NCI-H2029 treated with DMSO at 0.1 percent for 48 hours (cell line): ENCODE results near the gene RASAL1.

Source experiments
- DNase-seq: peaks from one replicate; lab custom pipeline; 2025; lab: John Stamatoyannopoulos, UW

RASAL1 gene

GRCh38 chr12:113115455-113116126 lies 20.0 kb downstream of the RASAL1 start:
- no peak for DNase-seq

- no peak for DNase-seq
Measured at GRCh38 chr12:113114447-113115178, 20.9 kb downstream of the RASAL1 start.

GRCh38 chr12:113113397-113113796 lies 22.2 kb downstream of the RASAL1 start:
- DNase-seq, result no peak

GRCh38 chr12:113112043-113112899 lies 23.3 kb downstream of the RASAL1 start:
- no peak for DNase-seq

- no peak for DNase-seq
Measured at GRCh38 chr12:113111247-113111646, 24.3 kb downstream of the RASAL1 start.

GRCh38 chr12:113109872-113110599 lies 25.5 kb downstream of the RASAL1 start:
- no peak for DNase-seq

GRCh38 chr12:113109360-113109759 lies 26.2 kb downstream of the RASAL1 start:
- no peak for DNase-seq

- DNase-seq, result no peak
Measured at GRCh38 chr12:113108308-113108707, 27.3 kb downstream of the RASAL1 start.

- DNase-seq, result no peak
Measured at GRCh38 chr12:113106361-113106760, 29.2 kb downstream of the RASAL1 start.

- DNase-seq, result no peak
Measured at GRCh38 chr12:113105606-113106271, 29.8 kb downstream of the RASAL1 start.

GRCh38 chr12:113104953-113105510 lies 30.5 kb downstream of the RASAL1 start:
- no peak for DNase-seq

- no peak for DNase-seq
Measured at GRCh38 chr12:113103756-113104450, 31.7 kb downstream of the RASAL1 start.

- DNase-seq, result no peak
Measured at GRCh38 chr12:113102811-113103210, 32.8 kb downstream of the RASAL1 start.

- no peak for DNase-seq
Measured at GRCh38 chr12:113101751-113102150, 33.8 kb downstream of the RASAL1 start.

GRCh38 chr12:113099764-113100163 lies 35.8 kb downstream of the RASAL1 start:
- DNase-seq, result no peak

GRCh38 chr12:113099364-113099763 lies 36.2 kb downstream of the RASAL1 start:
- no peak for DNase-seq

GRCh38 chr12:113098441-113099028 lies 37.0 kb downstream of the RASAL1 start:
- peak; percentile 95 for DNase-seq

- DNase-seq, result peak; percentile 76
Measured at GRCh38 chr12:113097716-113098440, 37.7 kb downstream of the RASAL1 start.

- DNase-seq, result no peak
Measured at GRCh38 chr12:113096675-113097461, 38.7 kb downstream of the RASAL1 start.
